Suppressor macrophage treated with lipopolysaccharide for 1 hour (primary cell): ENCODE data around the gene USP7.
"Not testable (repeated sequence)": the region's sequence is repeated elsewhere in the genome, so short reads cannot be mapped to it uniquely, and the experiment has no call there.

ENCODE experiments used
- DNase-seq, 3 donors: peaks; one replicate each; pipeline ENCODE4 v3.0.0-alpha.2; 2020 to 2022

Gene USP7

DNA sequence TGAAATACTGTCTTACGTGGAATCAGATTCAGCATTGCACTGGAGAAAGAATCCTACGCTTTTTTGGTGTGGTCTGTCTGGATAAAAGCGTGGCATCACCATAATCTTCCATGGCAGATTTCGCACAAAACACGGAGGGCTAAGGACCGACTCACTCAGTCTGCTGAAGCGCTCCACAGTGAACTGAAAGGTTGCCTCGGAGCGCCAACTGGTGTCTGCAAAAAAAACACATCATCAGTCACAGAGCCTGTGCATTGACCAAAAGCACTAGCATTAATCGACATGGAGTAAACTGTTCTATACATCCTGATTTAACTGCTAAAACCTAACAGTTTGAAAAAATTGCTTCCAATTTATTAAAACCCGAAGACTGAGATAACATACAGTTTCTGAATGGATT lies 40.5 kb downstream of the USP7 start:
- no peak for DNase-seq

DNA sequence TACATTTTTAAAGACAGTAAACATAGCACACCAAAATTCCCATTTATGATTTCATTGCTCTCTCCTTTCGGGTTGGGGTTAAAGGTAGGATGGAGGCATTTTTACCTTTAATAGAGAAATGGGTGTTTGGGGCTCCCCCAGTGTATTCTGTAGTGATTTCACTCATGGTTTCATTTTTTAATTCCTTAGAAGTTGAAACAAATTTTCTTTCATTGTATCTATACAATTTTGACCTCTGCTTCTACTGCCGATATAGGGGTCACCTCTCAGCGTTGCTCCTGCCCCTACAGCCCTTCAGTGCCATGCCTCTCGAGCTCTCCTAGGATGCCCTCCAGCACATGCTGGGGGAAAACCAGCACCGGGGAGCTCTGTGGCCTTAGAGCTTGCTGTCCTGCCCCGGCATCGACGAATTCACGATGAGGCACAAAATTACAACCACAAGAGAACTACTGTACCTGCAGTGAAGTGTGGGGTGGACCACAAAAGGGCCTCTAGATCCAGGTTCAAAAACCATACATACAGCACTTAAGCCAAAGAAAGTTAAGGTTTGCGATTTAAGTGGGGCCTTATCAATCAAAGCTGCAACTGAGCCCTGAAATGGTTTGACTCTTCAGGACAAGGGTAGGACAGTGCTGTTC lies 42.2 kb downstream of the USP7 start:
- DNase-seq: no peak

DNA sequence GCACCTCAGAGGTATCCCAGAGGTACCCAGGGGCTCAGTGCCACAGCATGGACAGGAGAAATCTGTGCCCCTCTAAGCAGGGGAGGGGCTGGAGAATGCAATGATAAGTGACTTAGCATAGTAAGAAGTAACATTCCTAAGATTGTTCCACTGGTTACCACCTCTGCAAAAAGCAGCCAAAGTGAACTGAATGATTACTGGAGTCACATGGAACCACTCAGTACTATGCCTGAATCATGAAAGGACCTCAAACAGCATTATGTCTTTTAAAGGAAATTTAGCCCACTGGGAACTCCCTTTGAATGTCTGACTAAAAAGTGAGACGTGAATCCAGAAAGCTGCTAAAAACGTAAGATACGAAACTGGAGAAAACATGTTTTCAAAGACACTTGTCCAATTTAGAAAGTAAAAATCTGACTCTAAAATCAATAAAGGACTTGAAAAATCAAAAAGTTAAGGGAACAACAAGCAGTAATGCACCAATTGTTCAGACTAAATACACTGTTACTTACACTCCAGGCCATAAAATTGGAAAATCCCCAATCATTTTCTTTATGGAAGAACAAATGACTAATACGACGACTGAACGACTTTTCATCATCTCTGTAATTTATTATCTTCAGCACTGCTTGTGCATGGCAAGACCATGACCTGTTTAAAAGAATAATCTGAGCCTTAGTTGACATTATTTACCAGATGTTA lies 42.9 kb downstream of the USP7 start:
- no peak for DNase-seq

DNA sequence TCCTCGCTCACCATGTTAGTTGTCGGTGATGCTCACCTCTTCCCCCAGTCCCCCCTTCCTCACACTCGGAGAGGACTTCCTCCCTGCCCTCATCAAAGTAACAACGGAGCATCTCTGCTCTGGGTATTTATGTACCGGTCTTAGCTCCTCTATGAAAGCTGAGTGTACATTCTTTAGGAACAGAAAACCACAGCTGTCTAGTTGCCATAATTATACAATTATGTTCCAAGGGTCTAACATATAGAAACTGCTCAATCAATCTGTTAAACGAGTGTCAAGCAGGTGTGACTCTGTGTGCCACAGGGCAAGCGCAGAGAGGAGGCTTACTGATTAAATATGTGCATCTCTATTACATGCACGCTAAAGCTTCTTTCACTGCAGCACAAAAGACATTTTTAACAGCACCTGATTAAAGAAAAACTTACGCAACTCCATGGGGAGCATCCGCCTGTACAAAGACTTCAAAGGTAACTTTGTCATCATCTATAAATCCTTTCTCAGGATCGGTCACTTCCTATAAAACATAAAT lies 43.7 kb downstream of the USP7 start:
- no peak for DNase-seq

DNA sequence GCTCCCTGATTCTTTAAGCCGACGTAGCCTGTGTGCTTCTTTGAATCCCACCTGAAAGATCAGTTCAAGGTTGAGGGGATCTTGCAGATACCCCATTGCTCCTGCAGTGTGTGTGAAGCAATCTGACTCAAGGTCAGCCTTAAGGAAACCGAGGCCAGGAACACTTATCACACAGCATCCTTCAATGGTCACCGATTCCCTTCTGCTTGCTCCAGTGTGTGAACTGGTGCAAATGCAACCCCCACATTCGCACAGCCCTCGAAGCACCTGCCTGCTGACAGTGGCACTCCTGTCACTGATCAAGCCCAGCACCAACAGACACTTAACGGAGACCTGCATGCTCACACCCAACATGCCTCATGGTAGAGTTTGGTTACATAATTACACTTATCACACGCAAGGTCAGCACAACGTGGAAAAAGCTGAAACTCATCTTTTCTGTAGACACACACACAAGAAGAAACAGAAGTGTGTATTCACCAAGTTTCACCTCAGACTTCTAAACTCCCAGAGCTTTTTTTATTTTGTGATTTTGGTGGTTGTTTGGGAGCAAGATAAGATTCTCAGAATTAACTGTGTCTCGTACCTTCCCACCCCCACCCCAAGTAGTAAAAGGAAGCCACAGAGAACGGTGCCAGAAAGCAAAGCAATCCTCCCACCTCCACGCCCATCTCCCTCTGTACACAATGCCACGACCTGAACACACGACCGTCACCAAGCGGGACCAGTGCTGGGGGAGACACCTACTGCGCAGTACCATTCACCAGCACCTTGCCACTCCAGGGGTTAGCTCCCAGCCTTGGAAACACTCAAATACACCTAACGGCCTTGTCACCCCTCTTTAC lies 44.4 kb downstream of the USP7 start:
- no peak for DNase-seq

DNA sequence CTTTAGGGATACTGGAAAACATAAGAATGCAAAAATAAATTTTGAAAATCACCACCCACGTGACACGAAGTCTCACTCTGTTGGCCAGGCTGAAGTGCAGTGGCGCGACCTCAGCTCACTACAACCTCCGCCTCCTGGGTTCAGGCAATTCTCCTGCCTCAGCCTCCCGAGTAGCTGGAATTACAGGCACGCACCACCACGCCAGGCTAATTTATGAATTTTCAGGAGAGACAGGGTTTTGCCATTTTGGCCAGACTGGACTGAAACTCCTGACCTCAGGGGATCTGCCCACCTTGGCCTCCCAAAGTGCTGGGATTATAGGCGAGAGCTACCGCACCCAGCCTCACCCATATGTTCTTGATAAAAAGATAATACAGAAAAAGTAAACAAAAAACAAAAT lies 46.4 kb downstream of the USP7 start:
- not testable (repeated sequence) for DNase-seq

DNA sequence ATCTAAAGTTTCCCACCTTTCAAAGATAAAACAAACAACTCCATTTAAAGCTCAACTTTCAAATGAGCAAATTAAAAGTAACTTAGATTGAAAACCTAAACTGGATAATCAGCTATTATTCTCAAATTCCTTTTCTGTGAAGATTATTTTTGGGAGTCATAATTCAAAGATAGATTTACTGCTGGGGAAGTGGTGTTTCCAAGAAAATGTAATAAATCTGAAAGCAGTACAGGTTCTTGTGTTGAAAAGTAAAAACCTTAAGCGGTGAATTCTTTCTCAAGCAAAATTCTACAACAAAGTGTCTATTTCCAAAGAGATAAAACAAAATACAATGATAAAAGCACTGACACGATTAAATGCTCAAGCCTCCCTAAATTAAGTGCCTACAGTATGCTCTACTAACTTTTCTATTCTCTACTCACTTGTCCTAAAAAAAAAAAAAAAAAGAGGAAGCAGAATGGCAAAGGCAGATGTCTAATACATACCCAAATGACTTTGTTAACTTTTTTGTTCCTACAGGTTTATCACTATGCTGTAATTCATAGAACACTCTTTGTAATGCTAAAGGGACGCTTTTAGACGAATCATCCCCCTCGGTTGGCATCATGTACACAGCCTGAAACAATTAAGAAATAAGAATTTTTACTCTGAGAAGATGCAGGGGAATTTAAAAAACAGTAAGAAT lies 47.0 kb downstream of the USP7 start:
- DNase-seq: peak in 1 of 3 donors; percentile 19

DNA sequence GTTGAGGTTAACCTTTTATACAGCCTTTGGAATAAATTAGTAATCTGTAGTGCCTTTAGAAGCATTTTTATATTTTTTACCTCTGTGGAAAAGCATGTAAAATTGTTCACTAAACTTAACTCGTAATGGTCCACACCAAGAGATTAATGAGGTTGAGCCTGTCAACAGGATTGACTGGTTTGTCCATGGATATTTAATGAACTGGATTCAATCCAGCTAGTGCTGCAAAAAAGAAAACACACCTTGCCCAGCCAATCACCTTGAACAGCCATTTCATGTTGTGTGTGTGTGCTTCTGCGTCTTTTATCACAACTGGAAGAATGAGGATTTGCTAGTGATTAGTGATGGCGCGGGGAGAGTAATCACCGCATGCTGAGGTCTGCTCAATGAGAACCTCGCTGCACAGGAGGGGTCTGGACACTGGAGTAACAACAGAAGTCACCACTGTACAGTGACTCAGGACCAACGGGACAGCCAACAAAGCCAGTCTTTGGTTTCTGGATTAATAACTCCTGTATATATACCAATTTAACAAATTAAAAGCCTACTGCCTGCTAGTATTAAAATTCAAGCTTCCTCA lies 47.9 kb downstream of the USP7 start:
- DNase-seq: no peak

DNA sequence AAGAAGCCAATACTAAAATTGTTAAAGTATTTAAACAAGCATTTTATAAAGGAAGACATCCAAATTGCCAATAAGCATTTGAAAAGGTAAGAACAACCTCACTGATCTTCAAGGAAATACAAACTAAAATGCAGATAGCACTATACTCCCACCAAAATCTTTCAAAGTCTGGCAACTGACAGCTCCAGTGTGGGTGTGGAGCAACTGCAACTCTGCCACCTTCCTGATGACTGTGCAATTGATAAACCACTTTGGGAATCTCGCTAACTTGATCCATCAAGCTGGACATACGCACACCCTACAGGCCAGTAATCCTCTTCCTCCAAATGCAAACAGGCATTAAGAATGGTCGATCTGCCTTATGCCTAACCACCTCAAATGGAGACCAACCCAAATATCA lies 49.6 kb downstream of the USP7 start:
- DNase-seq: no peak

DNA sequence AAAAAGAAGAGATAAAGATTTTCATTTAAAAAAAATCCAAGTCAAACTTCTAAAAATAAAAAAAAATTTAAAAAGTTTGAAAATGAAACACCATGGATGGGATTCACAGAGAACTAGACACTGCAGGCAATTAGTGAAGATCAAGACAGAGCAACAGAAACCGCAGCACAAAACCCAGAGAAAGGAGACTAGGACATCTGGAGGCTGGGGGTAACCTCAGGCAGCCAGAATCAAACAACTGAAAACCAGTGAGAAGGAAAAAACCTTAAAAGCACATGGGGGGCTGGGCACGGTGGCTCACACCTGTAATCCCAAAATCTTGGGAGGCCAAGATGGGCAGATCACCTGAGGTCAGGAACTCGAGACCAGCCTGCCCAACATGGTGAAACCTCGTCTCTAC lies 50.9 kb downstream of the USP7 start:
- no peak for DNase-seq

DNA sequence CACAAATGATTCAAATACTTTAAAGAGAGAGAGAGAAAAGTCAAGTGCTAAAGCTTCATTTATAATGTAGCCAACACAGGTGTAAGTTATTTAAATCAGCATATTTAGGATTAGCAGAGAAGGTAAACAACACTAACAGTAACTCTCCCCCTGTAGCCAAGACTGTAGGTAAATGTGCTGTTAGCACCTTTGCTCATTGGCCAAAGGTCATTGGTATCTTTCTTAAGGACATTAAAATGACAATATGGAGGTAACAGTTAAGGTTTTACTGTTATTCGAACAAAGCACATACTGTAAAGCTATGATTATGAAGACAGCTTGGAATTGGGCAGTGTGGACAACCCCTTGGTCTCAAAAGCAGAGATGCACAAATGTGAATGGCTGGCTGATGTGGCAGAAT lies 52.9 kb downstream of the USP7 start:
- no peak for DNase-seq

DNA sequence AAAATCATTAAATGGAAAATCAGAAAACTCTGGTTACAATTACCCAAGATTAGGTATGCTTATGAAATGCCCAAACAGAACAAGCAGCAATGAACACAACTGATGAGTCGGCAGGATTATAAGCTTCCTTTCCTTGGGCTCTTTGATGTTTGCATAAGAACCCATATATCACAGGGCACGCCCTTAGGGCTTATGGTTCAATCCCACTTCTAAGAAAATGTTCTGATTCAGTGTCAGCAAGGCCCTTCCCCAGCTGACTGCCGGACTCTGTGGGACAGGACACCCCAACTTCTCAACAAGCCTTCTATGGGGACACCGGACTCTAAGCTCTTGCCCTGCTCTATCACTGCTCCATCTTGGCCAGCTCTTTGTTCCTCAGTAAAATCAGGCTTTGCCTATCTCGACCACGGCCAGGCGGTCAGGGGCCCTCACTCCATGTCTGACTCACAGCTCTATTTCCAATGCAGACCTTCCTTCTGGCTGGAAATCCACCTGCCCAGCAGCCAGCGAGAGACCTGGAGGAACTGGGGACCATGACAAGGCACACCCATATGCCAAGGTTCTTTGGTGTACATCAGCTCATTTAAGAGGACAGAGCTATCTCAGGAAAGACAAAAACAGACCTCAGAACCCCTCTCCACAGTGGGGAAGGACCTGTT lies 54.8 kb downstream of the USP7 start:
- no peak for DNase-seq

DNA sequence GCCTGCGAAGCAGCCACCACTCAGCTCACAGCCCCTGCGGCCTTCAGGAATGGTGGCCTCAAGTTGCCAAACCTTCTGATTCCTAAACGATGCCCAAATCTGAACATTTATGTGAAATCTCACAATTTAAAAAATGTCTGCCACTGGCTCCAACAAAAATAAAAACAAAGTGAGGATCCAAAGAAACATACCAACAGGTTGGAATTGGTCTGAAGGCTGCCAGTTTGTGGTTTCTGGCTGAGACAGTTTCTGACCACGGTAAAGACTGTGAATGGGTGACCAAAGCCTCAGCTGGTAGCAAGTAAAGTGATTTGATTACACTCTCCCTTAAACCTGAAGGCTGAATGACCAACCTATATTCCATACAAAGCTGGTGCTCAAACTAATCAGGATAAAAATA lies 56.6 kb downstream of the USP7 start:
- DNase-seq: no peak

DNA sequence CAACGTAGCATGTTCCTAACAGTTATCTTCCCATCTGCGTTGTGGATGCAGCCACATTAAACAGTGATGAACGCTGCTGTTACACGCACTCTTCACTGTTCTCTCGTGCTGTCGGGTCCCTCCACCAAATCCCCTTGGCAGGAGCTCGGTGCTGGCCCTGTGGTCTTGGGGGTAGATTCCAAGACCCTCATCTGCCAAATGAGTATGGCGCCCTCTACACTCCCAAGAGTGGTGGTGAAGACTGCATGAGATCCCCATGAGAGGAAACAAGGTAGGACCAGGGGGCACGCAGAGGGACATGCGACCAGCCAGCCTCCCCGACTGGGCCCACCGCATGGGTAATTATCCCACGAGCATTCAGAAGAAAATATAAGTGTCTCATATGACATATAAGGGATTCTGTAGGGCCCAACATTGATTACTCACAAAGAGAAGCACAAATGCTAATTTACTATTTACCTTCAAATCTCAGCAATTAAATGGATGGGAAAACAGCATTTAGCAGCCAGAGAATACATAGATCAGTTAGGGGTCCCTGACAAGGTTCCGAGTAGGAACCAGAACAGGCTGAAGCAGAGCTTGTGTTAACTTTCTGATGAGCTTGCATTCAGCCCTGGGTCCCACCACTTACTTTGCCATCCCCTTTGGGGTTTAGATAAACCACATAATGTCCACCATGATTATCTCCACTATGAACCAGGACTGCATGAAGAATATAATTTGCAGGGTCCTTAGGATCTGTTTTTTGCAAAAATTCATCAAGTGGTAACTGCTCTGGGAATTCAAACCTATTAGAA lies 57.7 kb downstream of the USP7 start:
- no peak for DNase-seq

DNA sequence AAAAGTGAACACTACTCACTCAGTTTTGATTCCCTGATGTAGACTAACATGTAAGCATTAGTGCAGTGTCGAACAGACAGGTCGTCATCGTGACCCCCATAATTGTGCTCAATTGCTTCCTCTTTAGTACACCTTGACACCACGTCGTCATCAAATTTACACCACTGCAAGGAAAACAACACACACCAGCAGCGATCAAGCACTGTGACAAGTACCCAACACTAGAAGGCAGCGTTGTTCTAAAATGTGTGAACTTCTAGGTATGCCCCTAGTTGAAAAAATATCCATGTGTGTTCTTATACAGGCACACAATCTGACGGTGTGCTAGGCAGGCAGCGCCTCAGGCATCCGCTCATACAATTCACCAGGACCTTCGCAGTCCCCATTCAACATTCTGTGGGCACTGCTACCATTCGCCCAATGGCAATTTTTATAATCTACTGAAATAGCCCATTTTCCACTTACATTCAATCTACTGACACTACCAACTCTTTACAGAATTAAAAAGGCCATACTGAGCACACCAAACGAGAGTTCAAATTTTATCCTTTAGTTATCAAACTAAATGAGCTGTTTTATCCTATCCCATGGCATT lies 58.4 kb downstream of the USP7 start:
- peak; percentile 18 to 45 (median 25) for DNase-seq

DNA sequence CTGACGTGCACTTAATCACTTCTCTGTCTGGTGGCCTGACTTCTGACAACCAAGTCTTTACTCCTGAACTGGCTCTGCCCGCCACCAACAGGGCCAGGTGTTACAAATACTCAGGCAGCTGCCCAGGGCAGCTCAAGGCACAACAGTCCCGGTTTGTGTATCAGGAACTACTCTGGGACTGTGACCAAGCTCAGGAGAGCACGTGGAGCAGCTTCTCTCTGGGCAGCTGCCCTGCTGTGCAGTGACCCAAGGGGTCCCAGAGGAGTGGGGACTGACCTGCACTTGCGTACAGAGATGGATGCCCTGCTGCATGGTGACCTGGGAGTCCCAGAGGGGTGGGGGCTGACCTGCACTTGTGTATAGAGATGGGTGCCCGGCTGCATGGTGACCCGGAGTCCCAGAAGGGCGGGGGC lies 59.7 kb downstream of the USP7 start:
- no peak for DNase-seq

DNA sequence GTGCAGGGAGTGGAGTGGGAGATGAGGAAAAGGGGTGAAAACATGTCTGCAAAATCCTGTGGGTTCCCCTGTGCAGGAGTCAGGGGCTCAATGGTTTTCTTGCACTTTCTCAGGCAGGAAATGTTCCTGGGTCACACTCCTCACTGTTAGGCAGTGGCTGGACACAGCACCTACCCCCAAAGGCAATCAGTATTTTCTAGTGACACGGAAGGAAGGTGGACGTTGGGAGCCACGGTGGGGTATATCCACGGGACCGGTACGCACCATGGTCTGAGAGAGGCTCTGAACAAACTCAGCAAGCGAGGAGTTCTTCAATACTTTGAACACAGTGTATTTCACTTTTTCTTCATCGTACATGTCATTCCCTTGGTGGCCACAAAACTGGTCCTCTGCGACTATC lies 60.7 kb downstream of the USP7 start:
- DNase-seq: no peak

DNA sequence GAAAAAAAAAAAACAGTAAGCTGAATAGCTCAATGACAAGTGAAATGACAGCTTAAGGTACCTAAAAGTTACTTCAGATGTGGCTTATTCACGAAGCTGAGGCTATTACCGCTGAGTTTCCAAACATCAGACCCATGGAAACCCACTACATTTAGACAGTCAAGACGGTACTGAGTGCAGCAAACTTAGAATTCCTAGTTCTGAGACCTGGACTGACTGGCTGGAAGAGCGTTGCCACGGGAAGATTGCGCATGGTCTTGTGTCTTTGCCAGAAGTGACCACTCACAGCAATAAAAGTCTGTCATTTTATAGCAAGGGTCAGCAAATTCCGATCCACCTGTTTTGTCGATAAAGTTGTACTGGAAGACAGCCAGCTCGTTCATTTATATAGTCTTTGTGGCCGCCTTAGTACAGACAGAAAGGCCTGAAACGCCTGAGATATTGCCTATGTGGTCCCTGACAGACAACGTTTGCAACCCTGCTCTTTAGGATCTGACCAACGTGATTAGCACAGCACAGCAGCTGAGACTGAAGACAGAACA lies 62.3 kb downstream of the USP7 start:
- no peak for DNase-seq

DNA sequence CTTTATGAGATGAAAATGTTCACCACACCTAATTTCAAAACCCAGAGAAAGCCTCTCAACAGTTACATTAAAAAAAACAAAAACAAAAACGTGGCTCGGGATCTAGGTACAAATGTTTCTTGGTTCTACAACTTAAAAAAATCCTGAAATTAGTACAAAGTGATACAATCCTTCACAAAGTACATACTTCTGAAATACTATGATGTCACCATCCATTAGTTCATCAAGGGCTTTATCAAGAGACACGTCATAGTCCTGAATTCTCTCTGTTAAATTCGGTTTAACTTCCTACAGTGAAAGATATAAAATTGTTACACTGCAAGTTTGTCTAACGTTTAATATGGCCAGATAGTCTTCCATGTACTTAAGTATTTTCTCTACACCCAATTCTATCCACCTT lies 63.4 kb downstream of the USP7 start:
- peak in 2 of 3 donors; percentile 24 to 30 for DNase-seq

DNA sequence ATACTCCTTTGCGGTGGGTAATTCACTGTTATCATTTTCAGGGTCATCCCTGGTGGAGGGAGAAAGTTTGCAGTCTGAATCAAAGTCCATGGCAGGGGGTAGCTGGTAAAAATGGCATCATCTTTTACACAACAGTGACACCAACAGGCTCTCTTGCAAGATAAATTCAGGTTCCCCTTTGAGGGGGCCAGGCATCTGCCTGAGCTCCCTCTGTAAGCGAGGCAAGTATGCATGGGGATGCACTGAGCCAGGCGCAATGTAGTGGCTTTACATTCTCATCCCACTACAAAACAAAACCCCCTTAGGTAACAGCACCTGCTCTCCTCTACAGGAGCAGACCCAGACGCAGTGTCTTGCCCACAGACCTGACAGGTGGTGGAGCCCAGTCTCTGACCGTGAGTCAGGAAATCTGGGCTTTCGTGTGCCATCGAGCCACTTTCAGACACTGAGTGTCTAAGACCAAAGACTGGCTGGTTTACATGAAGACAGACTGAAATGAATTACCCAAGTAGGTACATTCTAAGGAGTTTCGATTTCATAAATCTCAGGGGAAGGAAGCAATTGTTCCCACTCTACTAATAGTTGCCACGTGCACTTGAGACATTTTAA lies 63.9 kb downstream of the USP7 start:
- no peak for DNase-seq
